Measurements from ENCODE around the gene RHEX. TPM values are rescaled to one million over a fixed set of nuclear protein-coding genes. Genes with fewer than 3 reads are reported as not detected.

RHEX gene
- total RNA-seq, 1 donor from 2014 or later: 0.53 TPM

DNA sequence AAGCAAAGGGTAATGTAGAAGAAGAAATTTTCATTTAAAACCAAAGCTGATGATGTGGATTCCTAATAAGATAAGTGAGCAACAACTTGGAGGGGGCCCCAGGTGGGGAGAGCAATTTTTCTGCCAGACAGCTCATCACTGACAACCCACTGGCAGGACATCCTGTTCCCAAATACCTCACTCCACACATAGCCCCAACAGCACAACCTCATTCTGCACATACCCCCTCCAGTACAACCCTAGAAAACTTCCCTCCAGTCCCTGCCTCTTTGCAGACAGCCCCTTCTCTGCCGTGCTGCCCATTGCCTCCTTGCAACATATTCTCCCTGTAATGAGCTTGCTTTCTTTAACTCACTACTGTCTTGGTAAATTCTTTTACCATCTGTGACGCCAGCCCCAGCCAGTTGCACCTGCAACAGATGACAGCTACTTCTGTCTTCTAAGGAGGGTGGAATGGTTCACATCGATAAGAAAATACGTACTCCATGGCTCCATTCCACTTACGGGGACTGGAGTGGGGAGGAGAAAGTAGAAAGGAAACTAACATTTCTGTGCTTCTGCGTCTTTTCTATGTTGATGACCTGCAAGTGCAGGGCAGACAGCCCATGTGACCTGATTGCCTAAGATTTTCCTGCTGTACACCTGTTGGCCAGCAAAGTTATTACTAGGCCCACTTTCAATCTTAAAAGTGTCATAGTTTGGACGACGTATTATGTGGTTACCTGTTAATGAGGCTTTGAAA lies 14.7 kb downstream of the RHEX start:
- Histone ChIP-seq H3K9me3 (no peaks in the 10 kb centered on the region), H3K4me3 (no peak overlapping the region), H3K27ac (no peak overlapping the region), H3K4me1 (no peaks in the 10 kb centered on the region), H3K27me3 (no peaks in the 10 kb centered on the region), H3K36me3 (no peaks in the 10 kb centered on the region)
- DNase-seq (ENCODE audit: low spot score in 2 of 2): no peak
- TF ChIP-seq, protein P1, sequence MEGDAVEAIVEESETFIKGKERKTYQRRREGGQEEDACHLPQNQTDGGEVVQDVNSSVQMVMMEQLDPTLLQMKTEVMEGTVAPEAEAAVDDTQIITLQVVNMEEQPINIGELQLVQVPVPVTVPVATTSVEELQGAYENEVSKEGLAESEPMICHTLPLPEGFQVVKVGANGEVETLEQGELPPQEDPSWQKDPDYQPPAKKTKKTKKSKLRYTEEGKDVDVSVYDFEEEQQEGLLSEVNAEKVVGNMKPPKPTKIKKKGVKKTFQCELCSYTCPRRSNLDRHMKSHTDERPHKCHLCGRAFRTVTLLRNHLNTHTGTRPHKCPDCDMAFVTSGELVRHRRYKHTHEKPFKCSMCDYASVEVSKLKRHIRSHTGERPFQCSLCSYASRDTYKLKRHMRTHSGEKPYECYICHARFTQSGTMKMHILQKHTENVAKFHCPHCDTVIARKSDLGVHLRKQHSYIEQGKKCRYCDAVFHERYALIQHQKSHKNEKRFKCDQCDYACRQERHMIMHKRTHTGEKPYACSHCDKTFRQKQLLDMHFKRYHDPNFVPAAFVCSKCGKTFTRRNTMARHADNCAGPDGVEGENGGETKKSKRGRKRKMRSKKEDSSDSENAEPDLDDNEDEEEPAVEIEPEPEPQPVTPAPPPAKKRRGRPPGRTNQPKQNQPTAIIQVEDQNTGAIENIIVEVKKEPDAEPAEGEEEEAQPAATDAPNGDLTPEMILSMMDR (IDR thresholded peaks at IDR 0.05): no peak
- intact Hi-C loops (cut with DNase I): no loop called here

DNA sequence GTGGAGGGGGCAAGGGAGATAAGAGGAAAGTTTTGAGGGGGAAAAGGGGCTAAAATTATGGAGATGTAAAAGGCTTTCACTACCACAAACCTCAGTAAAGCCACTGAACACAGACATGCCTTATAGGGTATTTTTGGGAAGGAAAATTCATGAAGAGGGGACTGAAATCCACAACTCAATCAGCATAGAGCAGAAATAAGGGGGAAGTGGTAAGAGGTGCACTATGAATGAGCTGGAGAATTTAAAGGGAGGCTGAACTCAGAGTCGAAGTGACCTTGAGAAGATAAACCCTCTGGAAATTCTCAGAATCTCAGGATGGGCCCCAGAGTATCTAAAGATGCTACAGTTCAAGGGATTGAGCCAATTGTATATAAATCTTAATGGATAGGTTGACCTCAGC lies 15.3 kb downstream of the RHEX start:
- Histone ChIP-seq H3K4me1 (no peaks in the 10 kb centered on the region), H3K4me3 (no peak overlapping the region), H3K27ac (no peak overlapping the region), H3K9me3 (no peaks in the 10 kb centered on the region), H3K27me3 (no peaks in the 10 kb centered on the region), H3K36me3 (no peaks in the 10 kb centered on the region)
- TF ChIP-seq, protein P1 (IDR thresholded peaks at IDR 0.05): no peak
- intact Hi-C loops (cut with DNase I): no loop called here
- DNase-seq (ENCODE audit: low spot score in 2 of 2): no peak

DNA sequence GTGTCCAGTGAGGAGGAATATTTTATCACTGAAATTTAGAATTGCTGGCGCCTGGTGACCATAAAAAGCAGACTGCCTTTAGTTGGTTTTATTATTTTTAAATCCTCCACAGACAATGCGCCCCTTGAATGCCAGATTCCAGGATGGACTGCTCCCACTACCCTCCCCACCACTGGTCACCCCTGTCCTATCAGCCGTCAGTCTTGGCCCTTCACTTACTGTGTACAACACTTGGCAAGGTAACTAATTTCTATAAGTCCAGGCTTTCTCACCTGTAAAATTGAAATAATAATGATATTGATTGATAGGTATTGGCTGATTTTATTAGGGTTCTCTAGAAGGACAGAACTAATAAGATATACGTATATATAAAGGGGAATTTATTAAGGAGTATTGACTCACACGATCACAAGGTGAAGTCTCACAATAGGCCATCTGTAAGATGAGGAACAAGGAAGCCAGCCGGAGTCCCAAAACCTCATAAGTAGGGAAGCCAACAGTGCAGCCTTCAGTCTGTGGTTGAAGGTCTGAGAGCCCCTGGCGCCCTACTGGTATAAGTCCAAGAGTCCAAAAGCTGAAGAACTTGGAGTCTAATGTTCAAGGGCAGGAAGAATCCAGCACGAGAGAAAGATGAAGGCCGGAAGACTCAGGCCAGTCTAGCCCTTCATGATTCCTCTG lies 17.8 kb downstream of the RHEX start:
- H3K4me1 ChIP-seq: no peaks in the 10 kb centered on the region
- no peaks in the 10 kb centered on the region for H3K9me3 ChIP-seq
- no peaks in the 10 kb centered on the region for H3K36me3 ChIP-seq
- TF ChIP-seq, protein P1 (IDR thresholded peaks at IDR 0.05): no peak
- no peak for DNase-seq (ENCODE audit: low spot score in 2 of 2)
- H3K4me3 ChIP-seq: no peak overlapping the region
- intact Hi-C loops (cut with DNase I): no loop called here
- H3K27me3 ChIP-seq: no peaks in the 10 kb centered on the region
- H3K27ac ChIP-seq: no peak overlapping the region

DNA sequence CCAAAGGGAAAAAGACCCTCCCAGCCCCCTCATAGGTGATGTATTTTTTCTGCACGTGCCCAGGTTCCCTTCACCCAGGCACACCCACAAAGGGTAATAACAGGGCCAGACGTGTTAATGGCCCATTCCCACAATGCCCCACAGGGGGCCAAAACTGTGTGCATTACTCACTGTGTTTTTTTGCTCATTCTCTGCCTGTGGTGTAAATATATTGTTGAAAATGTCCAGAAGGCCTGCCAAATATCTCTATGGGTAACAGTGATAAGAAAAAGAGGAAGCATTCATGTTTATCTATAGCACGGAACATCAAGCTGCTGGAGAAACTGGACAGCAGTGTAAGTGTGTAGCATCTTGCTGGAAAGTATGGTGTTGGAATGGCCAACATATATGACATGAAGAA lies 21.9 kb downstream of the RHEX start:
- Histone ChIP-seq H3K4me3 (no peak overlapping the region), H3K9me3 (no peaks in the 10 kb centered on the region), H3K36me3 (no peaks in the 10 kb centered on the region), H3K4me1 (no peaks in the 10 kb centered on the region), H3K27me3 (no peaks in the 10 kb centered on the region), H3K27ac (no peak overlapping the region)
- TF ChIP-seq, protein P1 (IDR thresholded peaks at IDR 0.05): no peak
- intact Hi-C loops (cut with DNase I): no loop called here
- no peak for DNase-seq (ENCODE audit: low spot score in 2 of 2)

DNA sequence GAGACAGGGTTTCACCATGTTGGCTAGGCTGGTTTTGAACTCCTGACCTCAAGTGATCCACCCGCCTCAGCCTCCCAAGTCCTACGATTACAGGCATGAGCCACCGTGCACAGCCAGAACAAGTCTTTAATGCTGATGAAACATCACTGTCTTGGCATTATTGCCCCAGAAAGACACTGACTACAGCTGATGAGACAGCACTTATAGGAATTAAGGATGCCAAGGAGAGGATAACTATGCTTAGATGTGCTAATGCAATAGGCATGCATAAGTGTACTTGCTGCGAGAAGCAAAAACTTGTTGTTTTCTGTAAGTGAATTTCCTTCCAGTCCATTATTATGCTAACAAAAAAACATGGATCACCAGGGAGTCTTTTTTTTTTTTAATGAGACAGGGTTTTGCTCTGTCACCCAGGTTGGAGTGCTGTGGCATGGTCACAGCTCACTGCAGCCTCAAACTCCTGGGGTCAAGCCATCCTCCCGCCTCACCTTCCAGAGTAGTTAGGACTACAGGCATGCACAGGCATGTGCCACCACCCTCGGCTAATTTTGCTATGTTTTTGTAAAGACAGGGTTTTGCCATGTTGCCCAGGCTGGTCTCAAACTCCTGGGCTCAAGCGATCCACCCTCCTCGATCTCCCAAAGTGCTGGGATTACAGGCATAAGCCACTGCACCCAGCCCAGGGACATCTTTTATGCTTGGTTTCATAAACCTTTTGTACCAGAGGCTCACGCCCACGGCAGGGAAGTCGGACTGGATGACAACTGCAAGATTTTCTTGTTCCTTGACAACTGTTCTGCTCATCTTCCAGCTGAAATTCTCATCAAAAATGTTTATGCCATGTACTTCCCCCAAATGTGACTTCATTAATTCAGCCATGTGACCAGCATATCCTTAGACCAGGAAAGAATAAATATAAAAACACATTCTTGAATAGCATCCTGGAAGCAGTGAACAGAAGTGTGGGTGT lies 23.1 kb downstream of the RHEX start:
- DNase-seq (ENCODE audit: low spot score in 2 of 2): no peak
- intact Hi-C loops (cut with DNase I): no loop called here

More for the DNA sequence above, 23.1 kb downstream of the RHEX start:
- Histone ChIP-seq H3K27ac (no peak overlapping the region), H3K27me3 (no peaks in the 10 kb centered on the region), H3K36me3 (no peaks in the 10 kb centered on the region), H3K4me3 (no peak overlapping the region), H3K4me1 (no peaks in the 10 kb centered on the region), H3K9me3 (no peaks in the 10 kb centered on the region)
- TF ChIP-seq, protein P1 (IDR thresholded peaks at IDR 0.05): no peak

Measured in ascending aorta (tissue), 2 donors.